HG03280 (cell line): ENCODE data around the gene JAML.
"Not testable (repeated sequence)": the region's sequence is repeated elsewhere in the genome, so short reads cannot be mapped to it uniquely, and the experiment has no call there.

Experiments
- ATAC-seq: cut with Tn5 transposase; IDR thresholded peaks from one replicate; pipeline ENCODE4 v1.9.1; 2021; ENCODE audit warnings: mild to moderate bottlenecking, moderate library complexity; ENCODE audit not compliant: unreplicated experiment

Gene JAML

GRCh38 chr11:118199135-118199534 is 25.7 kb downstream of the JAML start:
- no peak for ATAC-seq

- peak; percentile 65 for ATAC-seq
Measured at GRCh38 chr11:118198370-118198769, 26.4 kb downstream of the JAML start.

GRCh38 chr11:118194835-118195627 is 29.8 kb downstream of the JAML start:
- ATAC-seq: no peak

DNA sequence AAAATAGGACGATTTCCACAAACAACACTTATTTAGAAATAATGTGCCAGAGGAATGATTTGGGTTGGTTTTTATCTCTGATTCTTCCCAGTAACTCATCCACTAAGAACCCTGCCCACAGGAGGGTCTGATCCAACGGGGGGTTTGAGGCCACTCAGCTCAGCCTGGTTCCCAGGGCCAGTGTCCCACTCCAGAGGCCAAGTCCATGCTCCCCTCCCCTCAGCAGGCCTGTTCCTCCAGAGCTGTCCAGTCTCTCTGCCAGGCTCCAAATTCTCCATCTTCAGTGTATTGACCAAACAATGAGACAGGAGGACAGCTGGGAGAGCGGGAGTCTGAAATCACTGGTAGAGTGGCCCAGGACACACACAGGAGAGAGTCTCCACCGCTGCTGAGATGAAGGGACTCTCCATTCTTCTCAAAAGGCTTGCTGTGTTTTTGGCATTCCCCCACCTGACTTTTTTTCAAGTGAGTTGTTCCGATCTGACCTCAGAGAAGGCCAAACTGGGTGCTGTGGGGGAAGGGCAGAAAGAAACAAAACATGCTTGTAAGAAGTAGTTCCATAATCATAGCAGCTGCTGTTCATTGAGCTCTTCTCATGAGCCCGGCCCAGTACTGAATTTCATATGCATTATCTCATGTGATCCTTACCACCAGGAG is 30.8 kb downstream of the JAML start:
- no peak for ATAC-seq

DNA sequence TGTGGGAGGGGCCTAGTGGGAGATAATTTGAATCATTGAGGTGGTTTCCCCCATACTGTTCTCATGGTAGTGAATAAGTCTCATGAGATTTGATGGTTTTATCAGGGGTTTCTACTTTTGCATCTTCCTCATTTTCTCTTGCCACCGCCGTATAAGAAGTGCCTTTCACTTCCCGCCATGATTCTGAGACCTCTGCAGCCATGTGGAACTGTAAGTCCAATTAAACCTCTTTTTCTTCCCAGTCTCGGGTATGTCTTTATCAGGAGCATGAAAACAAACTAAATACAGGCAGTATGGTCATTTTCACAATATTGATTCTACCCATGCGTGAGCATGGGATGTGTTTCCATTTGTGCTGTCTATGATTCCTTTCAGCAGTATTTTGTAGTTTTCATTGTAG is 32.0 kb downstream of the JAML start:
- not testable (repeated sequence) for ATAC-seq

GRCh38 chr11:118190942-118191506 is 33.8 kb downstream of the JAML start:
- not testable (repeated sequence) for ATAC-seq

GRCh38 chr11:118186346-118187107 is 38.3 kb downstream of the JAML start:
- no peak for ATAC-seq

DNA sequence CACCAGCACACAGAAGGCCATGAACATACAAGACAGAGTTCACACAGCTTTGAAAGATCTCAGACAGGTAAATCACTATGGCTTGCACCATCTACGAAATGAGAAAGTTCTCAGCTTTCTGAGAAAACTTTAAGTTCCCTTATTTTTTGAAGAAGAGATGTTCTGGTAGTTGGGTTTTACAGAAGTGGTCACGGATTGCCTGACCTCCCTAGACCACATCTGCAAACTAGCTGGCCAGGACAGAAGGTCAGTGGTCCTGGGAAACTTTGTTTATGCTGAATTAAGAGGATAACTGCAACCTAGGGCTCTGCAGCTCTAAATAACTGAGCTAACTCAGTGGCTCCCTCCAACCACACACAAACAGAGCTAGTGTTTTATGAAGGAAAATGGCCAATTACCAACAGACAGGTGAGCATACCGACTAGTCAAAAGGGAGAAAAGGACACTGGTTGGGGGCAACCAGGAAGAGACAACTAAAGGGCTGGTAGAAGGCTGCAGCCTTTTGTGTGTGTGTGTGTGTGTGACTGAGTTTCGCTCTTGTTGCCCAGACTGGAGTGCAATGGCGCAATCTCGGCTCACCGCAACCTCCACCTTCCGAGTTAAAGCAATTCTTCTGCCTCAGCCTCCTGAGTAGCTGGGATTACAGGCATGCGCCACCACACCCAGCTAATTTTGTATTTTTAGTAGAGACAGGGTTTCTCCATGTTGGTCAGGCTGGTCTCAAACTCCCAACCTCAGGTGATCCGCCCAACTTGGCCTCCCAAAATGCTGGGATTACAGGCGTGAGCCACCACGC is 39.8 kb downstream of the JAML start:
- ATAC-seq: no peak

- not testable (repeated sequence) for ATAC-seq
Measured at GRCh38 chr11:118183691-118184090, 41.1 kb downstream of the JAML start.

DNA sequence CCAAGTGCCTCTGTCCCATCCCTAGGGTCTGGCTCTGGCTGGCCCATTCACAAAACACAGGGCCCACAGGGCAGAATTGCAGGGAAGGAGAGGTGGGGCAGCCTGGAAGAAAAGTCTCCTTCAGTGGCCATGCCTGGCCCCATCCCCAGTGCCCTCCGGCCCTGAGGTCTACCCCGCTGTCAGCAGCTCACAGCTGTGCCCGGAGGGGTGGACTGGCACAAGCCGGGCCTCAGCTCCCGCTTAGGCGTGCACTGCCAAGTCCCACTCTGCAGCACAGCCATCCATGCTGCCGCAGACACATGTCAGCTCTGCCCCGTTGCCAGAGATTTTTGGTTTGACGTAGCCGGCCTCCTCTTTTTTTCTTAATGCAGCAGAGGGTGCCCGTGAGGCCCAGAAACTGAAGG is 44.5 kb downstream of the JAML start:
- ATAC-seq: no peak

GRCh38 chr11:118176778-118177134 is 48.1 kb downstream of the JAML start:
- ATAC-seq: no peak

- no peak for ATAC-seq
Measured at GRCh38 chr11:118175993-118176777, 48.6 kb downstream of the JAML start, which contains the start of gene SCN2B. Gene SCN2B (minus strand): TSS chr11:118176639. CDS start chr11:118176431, 208 bp downstream.

DNA sequence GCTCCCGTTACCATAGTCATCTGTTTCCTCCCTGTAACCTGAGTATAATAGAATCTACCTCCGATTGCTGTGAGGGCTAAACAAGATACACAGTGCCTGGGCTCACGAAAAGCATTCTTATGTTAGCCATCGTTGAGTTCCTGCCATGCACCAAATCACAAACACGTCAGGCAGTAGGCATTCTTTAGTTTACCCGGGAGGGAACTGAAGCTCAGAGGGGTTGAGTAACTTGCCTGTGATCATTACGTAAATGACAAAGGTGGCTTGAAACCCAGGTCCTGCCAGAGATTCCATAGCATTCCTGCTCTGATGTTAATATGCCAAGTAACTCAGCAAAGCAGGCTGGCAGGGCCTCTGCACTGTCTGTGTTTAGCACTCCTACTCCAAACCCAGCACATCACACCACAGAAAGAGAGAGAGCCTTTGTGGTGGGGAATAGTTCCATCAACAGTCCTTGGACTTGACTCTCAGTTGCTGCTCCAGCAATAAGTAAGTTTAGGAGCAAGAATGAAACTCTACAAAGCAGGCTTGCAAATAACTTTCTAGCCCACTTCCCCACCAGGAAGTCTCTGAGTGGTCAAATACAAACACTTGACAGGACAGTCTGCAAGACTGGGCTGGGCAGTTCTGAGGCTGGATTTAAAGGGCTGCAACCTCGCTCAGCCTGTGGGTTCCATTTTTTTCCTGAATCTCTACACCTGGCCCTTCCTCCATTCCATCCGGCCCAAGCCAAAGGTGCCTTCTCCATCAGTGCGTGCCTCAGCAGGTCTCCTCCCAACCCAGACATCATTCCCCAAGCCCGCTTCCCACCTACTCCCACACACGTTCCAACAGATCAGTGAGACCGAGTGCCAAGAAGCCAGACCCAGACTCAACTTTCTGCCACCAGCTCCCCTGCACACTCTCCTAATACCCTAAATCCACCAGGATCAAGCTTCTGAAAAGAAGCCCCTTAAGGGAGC is 49.5 kb downstream of the JAML start:
- ATAC-seq: no peak

DNA sequence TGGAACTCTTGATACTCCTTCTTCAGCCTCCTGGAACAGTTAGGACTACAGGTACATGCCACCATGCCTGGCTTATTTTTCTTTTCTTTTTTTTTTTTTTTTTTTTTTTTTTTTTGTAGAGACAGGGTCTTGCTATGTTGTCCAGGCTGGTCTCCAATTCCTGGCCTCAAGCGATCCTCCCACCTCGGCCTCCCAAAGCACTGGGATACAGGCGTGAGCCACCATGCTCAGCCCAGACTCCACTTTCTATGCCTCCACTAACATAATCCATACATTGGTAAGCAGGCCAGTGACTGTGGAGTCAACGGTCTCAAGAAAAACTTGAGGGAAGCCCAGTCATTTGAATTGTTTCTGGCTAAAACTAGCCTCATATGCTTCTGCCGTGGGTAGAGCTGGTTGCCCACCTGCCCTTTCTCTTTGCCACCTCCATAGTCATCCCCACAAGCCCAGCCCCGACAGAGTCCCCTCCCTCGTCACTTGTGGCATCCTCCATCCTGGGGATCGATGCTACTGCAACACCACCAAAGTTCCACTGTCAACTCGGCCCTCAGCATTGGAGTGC is 50.7 kb downstream of the JAML start:
- ATAC-seq: no peak

GRCh38 chr11:118172356-118172755 is 52.5 kb downstream of the JAML start:
- no peak for ATAC-seq

- peak; percentile 50 for ATAC-seq
Measured at GRCh38 chr11:118171269-118172062, 53.3 kb downstream of the JAML start.

- no peak for ATAC-seq
Measured at GRCh38 chr11:118170882-118171268, 53.9 kb downstream of the JAML start.
